Kidney (tissue), 14 donors: ENCODE results near the gene LSM14B. TPM values are rescaled to one million over a fixed set of nuclear protein-coding genes. Genes with fewer than 3 reads are reported as not detected.
A peak's percentile ranks its signal among the peaks of the same experiment; 100 is the strongest.

Experiments used
- DNase-seq, 5 donors: peaks; one replicate each; pipeline ENCODE4 v3.0.0-alpha.2; 2013 to 2020
- FAIRE-seq: peaks from 2 replicates; lab custom pipeline; 2012; peaks lifted over from hg19 to GRCh38; lab: Jason Lieb, UNC
- H3K27ac ChIP-seq, 2 donors: one replicate each; pipeline ENCODE4 v1.7.0; 2013; ENCODE audit warnings: low read depth in 2 of 2, low read length in 2 of 2, inconsistent platforms in 1 of 2
- H3K27me3 ChIP-seq: one replicate; pipeline ENCODE4 v1.7.1; 2013; ENCODE audit warnings: low read length, inconsistent platforms; ENCODE audit not compliant: control insufficient read depth, insufficient read depth
- H3K36me3 ChIP-seq, 3 donors: one replicate each; pipeline versions ENCODE4 v1.7.0 to v1.7.1; 2013; ENCODE audit warnings: low read length in 3 of 3, control low read depth in 1 of 3, inconsistent platforms in 1 of 3; ENCODE audit not compliant: insufficient read depth in 3 of 3, control insufficient read depth in 2 of 3
- H3K4me1 ChIP-seq, 3 donors: one replicate each; pipeline versions ENCODE4 v1.7.0 to v1.7.1; 2013; ENCODE audit warnings: low read length in 3 of 3, inconsistent platforms in 1 of 3, low read depth in 1 of 3; ENCODE audit not compliant: control insufficient read depth in 2 of 3, insufficient read depth in 2 of 3
- H3K4me3 ChIP-seq, 3 donors: one replicate each; pipeline versions ENCODE4 v1.7.0 to v1.8.1; 2013; ENCODE audit warnings: low read length in 3 of 3, control low read depth in 1 of 3, inconsistent platforms in 1 of 3
- H3K9ac ChIP-seq, 3 donors: one replicate each; pipeline versions ENCODE4 v1.7.0 to v1.7.1; 2013; ENCODE audit warnings: low read length in 3 of 3, control low read depth in 1 of 3, inconsistent platforms in 1 of 3
- H3K9me3 ChIP-seq, 3 donors: one replicate each; pipeline versions ENCODE4 v1.7.0 to v1.7.1; 2013; ENCODE audit warnings: low read length in 3 of 3, control low read depth in 1 of 3, inconsistent platforms in 1 of 3; ENCODE audit not compliant: control insufficient read depth in 2 of 3, insufficient read depth in 1 of 3
- intact Hi-C: fragments of 100-400 bp; cut with DNase I; formaldehyde crosslinking; loops from one replicate; pipeline ENCODE4 v1.11.1; 2022
- polyA plus RNA-seq: library from polyadenylated mRNA; stranded (reverse); fragments of 350-450 nt; fragmentation: Illumina TruSeq; extraction: RNeasy Lipid Tissue Mini Kit (QIAGEN cat#74804); gene quantifications from one replicate; pipeline ENCODE4 v1.2.3, GENCODE V29; 2014; ENCODE audit warnings: low read depth, low replicate concordance; ENCODE audit not compliant: insufficient read depth
- total RNA-seq: library from RNA; stranded (reverse); fragmentation: NEBNext Ultra II Directional; extraction: Animal tissue kit (Norgen Biotek cat#: 25700); gene quantifications from one replicate; pipeline ENCODE4 v1.2.1, GENCODE V29; 2021
- TF ChIP-seq, protein P1 (sequence below): IDR thresholded peaks from 3 replicates; pipeline ENCODE4 v1.5.1; 2012; ENCODE audit warnings: mild to moderate bottlenecking, moderate library complexity, borderline replicate concordance; ENCODE audit not compliant: insufficient read depth; ENCODE audit errors: extremely low read depth
- donor health status: control.
- donor health status: control.
- donor health status: control.
- donor health status: control.
- donor health status: control.
- donor health status: DM: yes; HTN: yes; CAD: no.
- donor health status: Normal renal cell carcinoma (clear cell type).

The LSM14B gene
- total and polyA plus RNA-seq, 2 donors from 2014 or later, result 18.0 to 31.6 TPM

DNA sequence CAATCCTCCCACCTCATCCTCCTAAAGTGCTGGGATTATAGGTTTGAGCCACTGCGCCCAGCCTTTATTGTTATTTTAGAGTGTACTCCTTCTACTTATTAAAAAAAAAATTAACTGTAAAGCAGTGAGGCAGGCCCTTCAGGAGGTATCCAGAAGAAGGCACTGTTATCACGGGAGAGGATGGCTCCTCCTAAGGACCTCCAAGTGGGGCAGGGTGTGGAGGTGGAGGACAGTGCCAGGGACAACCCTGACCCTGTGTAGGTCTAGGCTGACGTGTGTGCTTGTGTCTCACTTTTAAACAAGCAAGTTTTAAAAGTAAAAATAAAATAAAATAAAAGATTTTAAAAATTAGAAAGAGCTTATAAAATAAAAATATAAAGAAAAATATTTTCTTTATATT, 32.9 kb upstream of the LSM14B start:
- Histone ChIP-seq H3K4me1 (peaks cover 0 to 3% (median 0%) of the 10 kb centered on the region in 3 donors), H3K27me3 (no peaks in the 10 kb centered on the region), H3K9ac (no peak overlapping the region), H3K36me3 (no peaks in the 10 kb centered on the region), H3K9me3 (no peaks in the 10 kb centered on the region), H3K4me3 (no peak overlapping the region), H3K27ac (no peak overlapping the region)
- DNase-seq (no peak), FAIRE-seq (peak; percentile 50)
- TF ChIP-seq, protein P1, sequence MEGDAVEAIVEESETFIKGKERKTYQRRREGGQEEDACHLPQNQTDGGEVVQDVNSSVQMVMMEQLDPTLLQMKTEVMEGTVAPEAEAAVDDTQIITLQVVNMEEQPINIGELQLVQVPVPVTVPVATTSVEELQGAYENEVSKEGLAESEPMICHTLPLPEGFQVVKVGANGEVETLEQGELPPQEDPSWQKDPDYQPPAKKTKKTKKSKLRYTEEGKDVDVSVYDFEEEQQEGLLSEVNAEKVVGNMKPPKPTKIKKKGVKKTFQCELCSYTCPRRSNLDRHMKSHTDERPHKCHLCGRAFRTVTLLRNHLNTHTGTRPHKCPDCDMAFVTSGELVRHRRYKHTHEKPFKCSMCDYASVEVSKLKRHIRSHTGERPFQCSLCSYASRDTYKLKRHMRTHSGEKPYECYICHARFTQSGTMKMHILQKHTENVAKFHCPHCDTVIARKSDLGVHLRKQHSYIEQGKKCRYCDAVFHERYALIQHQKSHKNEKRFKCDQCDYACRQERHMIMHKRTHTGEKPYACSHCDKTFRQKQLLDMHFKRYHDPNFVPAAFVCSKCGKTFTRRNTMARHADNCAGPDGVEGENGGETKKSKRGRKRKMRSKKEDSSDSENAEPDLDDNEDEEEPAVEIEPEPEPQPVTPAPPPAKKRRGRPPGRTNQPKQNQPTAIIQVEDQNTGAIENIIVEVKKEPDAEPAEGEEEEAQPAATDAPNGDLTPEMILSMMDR, result no peak
- intact Hi-C loops, result no loop called here

DNA sequence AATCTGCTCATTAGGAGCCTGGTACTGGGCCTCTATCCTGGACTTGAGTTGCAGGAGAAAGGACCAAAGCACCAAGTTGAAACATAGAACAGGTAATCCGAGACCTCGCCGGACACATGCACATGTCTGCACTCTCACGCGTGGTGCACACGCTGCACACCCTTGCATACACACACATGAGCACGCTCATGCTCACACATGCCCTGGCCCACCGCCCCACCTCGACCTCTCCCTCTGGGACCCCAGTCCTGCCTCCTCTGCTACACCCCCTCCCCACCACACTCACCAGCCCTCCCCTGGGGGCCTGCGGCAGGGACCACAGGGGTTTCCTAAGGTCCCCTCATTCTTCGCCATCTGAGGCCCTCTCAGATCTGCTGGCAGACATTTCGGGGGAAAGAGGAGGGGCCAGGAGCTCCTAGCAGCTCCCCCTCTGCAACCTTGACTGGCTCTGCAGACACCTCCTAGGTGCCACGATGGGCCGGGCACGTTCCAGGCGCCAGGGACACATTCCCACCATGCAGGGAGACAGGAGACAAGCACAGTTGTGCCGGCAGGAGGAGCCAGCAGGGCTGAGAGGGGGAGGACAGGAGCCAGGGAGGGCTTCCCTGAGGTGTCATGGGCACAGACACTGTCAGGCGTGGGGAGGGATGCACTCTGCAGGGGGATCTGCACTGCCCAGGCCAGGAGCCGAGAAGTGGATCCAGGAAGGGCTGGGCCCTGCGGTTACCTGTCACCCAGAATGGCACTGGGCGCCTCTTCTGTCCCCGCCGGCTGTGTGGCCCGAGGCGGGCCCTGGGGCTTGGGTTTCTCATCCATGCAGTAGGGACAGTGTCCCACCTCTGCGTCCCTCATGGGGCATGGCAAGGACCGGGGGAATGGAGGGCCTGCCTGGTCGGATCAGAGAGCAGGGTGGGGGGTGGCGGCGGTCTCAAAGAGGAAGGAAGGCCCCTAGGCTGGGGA, 25.6 kb upstream of the LSM14B start:
- Histone ChIP-seq H3K4me1 (no peaks in the 10 kb centered on the region), H3K27ac (no peak overlapping the region), H3K9ac (no peak overlapping the region), H3K4me3 (no peak overlapping the region), H3K9me3 (no peaks in the 10 kb centered on the region), H3K27me3 (no peaks in the 10 kb centered on the region), H3K36me3 (no peaks in the 10 kb centered on the region)
- intact Hi-C loops, result no loop called here
- DNase-seq, result no peak
- no peak for FAIRE-seq
- TF ChIP-seq, protein P1, result no peak

DNA sequence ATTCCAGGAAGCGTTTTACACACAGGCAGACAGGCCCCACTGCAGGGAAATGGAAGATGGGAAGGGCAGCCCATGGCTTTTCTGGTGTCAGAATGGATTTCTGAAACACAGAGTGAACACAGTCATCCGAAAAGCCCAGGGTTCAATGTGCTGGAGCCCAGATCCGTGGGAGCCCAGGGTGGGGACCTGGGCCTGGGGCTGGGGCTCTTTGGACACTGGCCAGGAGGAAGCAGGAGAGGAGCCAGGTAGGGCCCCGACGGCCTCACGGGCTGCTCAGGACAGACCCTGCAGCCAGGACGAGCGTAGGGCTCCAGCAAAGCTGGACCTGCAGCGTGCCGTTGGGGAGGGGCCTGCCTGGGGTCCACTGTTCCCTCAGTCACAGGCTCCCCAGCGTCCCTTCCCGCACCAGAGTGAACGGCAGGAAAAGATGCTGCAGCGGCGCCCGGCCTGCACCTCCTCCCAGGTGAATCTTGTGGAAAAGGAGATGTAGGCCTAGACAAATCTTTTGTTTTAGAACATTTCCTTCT, 24.3 kb upstream of the LSM14B start:
- no peaks in the 10 kb centered on the region for H3K27me3 ChIP-seq
- TF ChIP-seq, protein P1, result no peak
- no peaks in the 10 kb centered on the region for H3K36me3 ChIP-seq
- no peak for DNase-seq
- H3K9me3 ChIP-seq, result no peaks in the 10 kb centered on the region
- no peak overlapping the region for H3K9ac ChIP-seq
- intact Hi-C loops, result no loop called here
- no peak overlapping the region for H3K27ac ChIP-seq
- H3K4me1 ChIP-seq, result no peaks in the 10 kb centered on the region
- no peak overlapping the region for H3K4me3 ChIP-seq
- no peak for FAIRE-seq
